ENCODE measurements around the gene POLR3F.
A peak's percentile ranks its signal among the peaks of the same experiment; 100 is the strongest.

The POLR3F gene

GRCh38 chr20:18466894-18467730 lies at the start of gene POLR3F, which contains the start of gene DZANK1:
TSS of gene POLR3F (plus strand) at chr20:18467390. CDS start at chr20:18467507, 117 bp downstream.
TSS of gene DZANK1 (minus strand) at chr20:18467030. CDS start at chr20:18465358, 1,672 bp downstream.
- Histone ChIP-seq H3K9me3 (ENCODE audit: insufficient read depth, low read depth, low read length) (no peaks in the 10 kb centered on the region), H3K27me3 (ENCODE audit: insufficient read depth, low read length) (no peaks in the 10 kb centered on the region), H3K9ac (ENCODE audit: low read depth, low read length) (peak within 1 kb of the TSS; percentile 83), H3K4me1 (ENCODE audit: insufficient read depth, low read length) (no peaks in the 10 kb centered on the region; the same call in 1 of the 2 replicates), H3K4me3 (ENCODE audit: low read length) (peak within 1 kb of the TSS; percentile 88), H3K36me3 (ENCODE audit: insufficient read depth, low read depth, low read length) (peaks cover 16% of the 10 kb centered on the region), H3K27ac (ENCODE audit: low read length) (peak within 1 kb of the TSS; percentile 83)

- H3K9ac ChIP-seq (ENCODE audit: low read depth, low read length) = no peak overlapping the region
- no peak overlapping the region for H3K27ac ChIP-seq (ENCODE audit: low read length)
- no peaks in the 10 kb centered on the region for H3K36me3 ChIP-seq (ENCODE audit: insufficient read depth, low read depth, low read length)
- peaks cover 3% of the 10 kb centered on the region; the same call in 1 of the 2 replicates for H3K4me1 ChIP-seq (ENCODE audit: insufficient read depth, low read length)
- H3K27me3 ChIP-seq (ENCODE audit: insufficient read depth, low read length) = no peaks in the 10 kb centered on the region
- H3K4me3 ChIP-seq (ENCODE audit: low read length) = no peak overlapping the region
- H3K9me3 ChIP-seq (ENCODE audit: insufficient read depth, low read depth, low read length) = no peaks in the 10 kb centered on the region
These were observed 45.6 kb upstream of the POLR3F start for GRCh38 chr20:18421608-18422007.

- Histone ChIP-seq H3K27me3 (ENCODE audit: insufficient read depth, low read length) (no peaks in the 10 kb centered on the region), H3K36me3 (ENCODE audit: insufficient read depth, low read depth, low read length) (no peaks in the 10 kb centered on the region), H3K27ac (ENCODE audit: low read length) (no peak overlapping the region), H3K4me3 (ENCODE audit: low read length) (no peak overlapping the region), H3K4me1 (ENCODE audit: insufficient read depth, low read length) (no peaks in the 10 kb centered on the region), H3K9me3 (ENCODE audit: insufficient read depth, low read depth, low read length) (no peaks in the 10 kb centered on the region), H3K9ac (ENCODE audit: low read depth, low read length) (no peak overlapping the region)
These were observed 40.0 kb upstream of the POLR3F start for GRCh38 chr20:18427214-18427613.

GRCh38 chr20:18428490-18429173 lies 38.6 kb upstream of the POLR3F start:
- Histone ChIP-seq H3K27ac (ENCODE audit: low read length) (no peak overlapping the region), H3K9ac (ENCODE audit: low read depth, low read length) (no peak overlapping the region), H3K27me3 (ENCODE audit: insufficient read depth, low read length) (no peaks in the 10 kb centered on the region), H3K9me3 (ENCODE audit: insufficient read depth, low read depth, low read length) (no peaks in the 10 kb centered on the region), H3K36me3 (ENCODE audit: insufficient read depth, low read depth, low read length) (no peaks in the 10 kb centered on the region), H3K4me1 (ENCODE audit: insufficient read depth, low read length) (no peaks in the 10 kb centered on the region), H3K4me3 (ENCODE audit: low read length) (no peak overlapping the region)

- Histone ChIP-seq H3K9ac (ENCODE audit: low read depth, low read length) (no peak overlapping the region), H3K27me3 (ENCODE audit: insufficient read depth, low read length) (no peaks in the 10 kb centered on the region), H3K9me3 (ENCODE audit: insufficient read depth, low read depth, low read length) (no peaks in the 10 kb centered on the region), H3K27ac (ENCODE audit: low read length) (no peak overlapping the region), H3K4me1 (ENCODE audit: insufficient read depth, low read length) (no peaks in the 10 kb centered on the region), H3K36me3 (ENCODE audit: insufficient read depth, low read depth, low read length) (no peaks in the 10 kb centered on the region), H3K4me3 (ENCODE audit: low read length) (no peak overlapping the region)
These were observed 36.9 kb upstream of the POLR3F start for GRCh38 chr20:18430172-18430826.

- no peaks in the 10 kb centered on the region for H3K36me3 ChIP-seq (ENCODE audit: insufficient read depth, low read depth, low read length)
- no peaks in the 10 kb centered on the region for H3K27me3 ChIP-seq (ENCODE audit: insufficient read depth, low read length)
- no peaks in the 10 kb centered on the region for H3K9me3 ChIP-seq (ENCODE audit: insufficient read depth, low read depth, low read length)
- H3K4me1 ChIP-seq (ENCODE audit: insufficient read depth, low read length) = no peaks in the 10 kb centered on the region
- H3K27ac ChIP-seq (ENCODE audit: low read length) = no peak overlapping the region
- no peak overlapping the region for H3K9ac ChIP-seq (ENCODE audit: low read depth, low read length)
- H3K4me3 ChIP-seq (ENCODE audit: low read length) = no peak overlapping the region
These were observed 36.0 kb upstream of the POLR3F start for GRCh38 chr20:18431206-18431605.

- Histone ChIP-seq H3K9me3 (ENCODE audit: insufficient read depth, low read depth, low read length) (no peaks in the 10 kb centered on the region), H3K27ac (ENCODE audit: low read length) (no peak overlapping the region), H3K27me3 (ENCODE audit: insufficient read depth, low read length) (no peaks in the 10 kb centered on the region), H3K4me1 (ENCODE audit: insufficient read depth, low read length) (no peaks in the 10 kb centered on the region), H3K36me3 (ENCODE audit: insufficient read depth, low read depth, low read length) (no peaks in the 10 kb centered on the region), H3K4me3 (ENCODE audit: low read length) (no peak overlapping the region), H3K9ac (ENCODE audit: low read depth, low read length) (no peak overlapping the region)
These were observed 30.3 kb upstream of the POLR3F start for GRCh38 chr20:18436847-18437246.

- no peaks in the 10 kb centered on the region for H3K27me3 ChIP-seq (ENCODE audit: insufficient read depth, low read length)
- no peak overlapping the region for H3K27ac ChIP-seq (ENCODE audit: low read length)
- no peak overlapping the region for H3K4me3 ChIP-seq (ENCODE audit: low read length)
- no peak overlapping the region for H3K9ac ChIP-seq (ENCODE audit: low read depth, low read length)
- no peaks in the 10 kb centered on the region for H3K36me3 ChIP-seq (ENCODE audit: insufficient read depth, low read depth, low read length)
- no peaks in the 10 kb centered on the region for H3K9me3 ChIP-seq (ENCODE audit: insufficient read depth, low read depth, low read length)
- no peaks in the 10 kb centered on the region for H3K4me1 ChIP-seq (ENCODE audit: insufficient read depth, low read length)
These were observed 26.8 kb upstream of the POLR3F start for GRCh38 chr20:18440403-18440802.

- H3K36me3 ChIP-seq (ENCODE audit: insufficient read depth, low read depth, low read length) = no peaks in the 10 kb centered on the region
- no peak overlapping the region for H3K27ac ChIP-seq (ENCODE audit: low read length)
- no peaks in the 10 kb centered on the region for H3K4me1 ChIP-seq (ENCODE audit: insufficient read depth, low read length)
- H3K9me3 ChIP-seq (ENCODE audit: insufficient read depth, low read depth, low read length) = no peaks in the 10 kb centered on the region
- no peak overlapping the region for H3K4me3 ChIP-seq (ENCODE audit: low read length)
- no peaks in the 10 kb centered on the region for H3K27me3 ChIP-seq (ENCODE audit: insufficient read depth, low read length)
- no peak overlapping the region for H3K9ac ChIP-seq (ENCODE audit: low read depth, low read length)
These were observed 23.3 kb upstream of the POLR3F start for GRCh38 chr20:18443886-18444285.

- Histone ChIP-seq H3K9ac (ENCODE audit: low read depth, low read length) (no peak overlapping the region), H3K4me3 (ENCODE audit: low read length) (no peak overlapping the region), H3K27ac (ENCODE audit: low read length) (no peak overlapping the region), H3K9me3 (ENCODE audit: insufficient read depth, low read depth, low read length) (peaks cover 2% of the 10 kb centered on the region; the same call in 1 of the 2 replicates), H3K27me3 (ENCODE audit: insufficient read depth, low read length) (no peaks in the 10 kb centered on the region), H3K36me3 (ENCODE audit: insufficient read depth, low read depth, low read length) (no peaks in the 10 kb centered on the region), H3K4me1 (ENCODE audit: insufficient read depth, low read length) (no peaks in the 10 kb centered on the region)
These were observed 10.6 kb upstream of the POLR3F start for GRCh38 chr20:18456600-18456999.

- Histone ChIP-seq H3K4me1 (ENCODE audit: insufficient read depth, low read length) (no peaks in the 10 kb centered on the region; the same call in 1 of the 2 replicates), H3K27ac (ENCODE audit: low read length) (no peak overlapping the region), H3K4me3 (ENCODE audit: low read length) (peak overlapping the region; percentile 88), H3K9me3 (ENCODE audit: insufficient read depth, low read depth, low read length) (no peaks in the 10 kb centered on the region), H3K9ac (ENCODE audit: low read depth, low read length) (peak overlapping the region; percentile 65; the same call in 1 of the 2 replicates), H3K36me3 (ENCODE audit: insufficient read depth, low read depth, low read length) (peaks cover 8% of the 10 kb centered on the region), H3K27me3 (ENCODE audit: insufficient read depth, low read length) (no peaks in the 10 kb centered on the region)
These were observed 1.5 kb upstream of the POLR3F start for GRCh38 chr20:18465536-18466200.
